ENCODE results near the gene CPSF3.

Gene CPSF3

DNA sequence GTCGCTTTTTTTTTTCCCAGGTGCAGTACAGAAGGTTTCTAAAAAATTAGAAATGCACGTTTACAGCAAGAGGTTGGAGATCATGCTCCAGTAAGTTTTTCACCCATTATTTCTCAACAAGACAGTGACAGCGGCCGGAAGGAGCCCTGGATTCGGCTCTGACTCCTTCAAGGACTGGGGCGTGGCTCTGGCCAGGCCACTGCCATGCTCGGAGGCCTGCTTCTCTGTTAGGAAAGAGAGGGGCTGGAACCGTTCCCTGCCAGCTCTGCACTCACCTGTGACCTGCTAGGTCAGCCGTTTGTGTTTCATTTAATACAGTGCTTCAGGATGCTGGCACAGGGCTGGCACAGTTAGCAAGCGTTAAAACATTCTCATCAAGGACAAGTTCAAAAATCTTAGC lies 44.2 kb downstream of the CPSF3 start:
- TF ChIP-seq, protein P1, sequence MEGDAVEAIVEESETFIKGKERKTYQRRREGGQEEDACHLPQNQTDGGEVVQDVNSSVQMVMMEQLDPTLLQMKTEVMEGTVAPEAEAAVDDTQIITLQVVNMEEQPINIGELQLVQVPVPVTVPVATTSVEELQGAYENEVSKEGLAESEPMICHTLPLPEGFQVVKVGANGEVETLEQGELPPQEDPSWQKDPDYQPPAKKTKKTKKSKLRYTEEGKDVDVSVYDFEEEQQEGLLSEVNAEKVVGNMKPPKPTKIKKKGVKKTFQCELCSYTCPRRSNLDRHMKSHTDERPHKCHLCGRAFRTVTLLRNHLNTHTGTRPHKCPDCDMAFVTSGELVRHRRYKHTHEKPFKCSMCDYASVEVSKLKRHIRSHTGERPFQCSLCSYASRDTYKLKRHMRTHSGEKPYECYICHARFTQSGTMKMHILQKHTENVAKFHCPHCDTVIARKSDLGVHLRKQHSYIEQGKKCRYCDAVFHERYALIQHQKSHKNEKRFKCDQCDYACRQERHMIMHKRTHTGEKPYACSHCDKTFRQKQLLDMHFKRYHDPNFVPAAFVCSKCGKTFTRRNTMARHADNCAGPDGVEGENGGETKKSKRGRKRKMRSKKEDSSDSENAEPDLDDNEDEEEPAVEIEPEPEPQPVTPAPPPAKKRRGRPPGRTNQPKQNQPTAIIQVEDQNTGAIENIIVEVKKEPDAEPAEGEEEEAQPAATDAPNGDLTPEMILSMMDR (IDR thresholded peaks at IDR 0.05; ENCODE audit: control extremely low read depth, extremely low read depth, low read depth, missing control alignments), result no peak
- CTCF ChIA-PET, result no interaction called here
- POLR2A ChIA-PET, result no interaction called here
- no peak for DNase-seq (ENCODE audit: extremely low spot score)

DNA sequence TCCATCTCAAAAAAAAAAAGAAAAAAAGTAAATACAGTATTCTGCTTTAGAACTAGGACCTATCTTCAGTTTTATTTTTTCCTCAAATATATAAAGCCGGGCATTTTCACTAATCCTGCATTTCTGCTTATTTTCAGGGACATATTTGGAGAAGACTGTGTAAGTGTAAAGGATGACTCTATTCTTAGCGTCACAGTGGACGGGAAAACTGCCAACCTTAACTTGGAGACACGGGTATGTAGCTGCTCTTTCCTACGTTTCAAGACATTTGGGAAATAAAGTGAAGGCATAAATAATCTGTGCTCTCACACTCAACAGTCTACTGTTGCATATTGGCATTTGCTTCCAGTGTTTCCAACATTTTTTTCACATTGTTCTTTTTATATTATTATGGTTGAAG lies 47.8 kb downstream of the CPSF3 start:
- DNase-seq (ENCODE audit: extremely low spot score), result no peak
- TF ChIP-seq, protein P1 (IDR thresholded peaks at IDR 0.05; ENCODE audit: control extremely low read depth, extremely low read depth, low read depth, missing control alignments), result no peak
- POLR2A ChIA-PET, result no interaction called here
- CTCF ChIA-PET, result interaction anchor here (1.0 kb wide), 1 partner anchor 9 kb away, joined by 3 read pairs; no protein-coding TSS in a partner anchor

DNA sequence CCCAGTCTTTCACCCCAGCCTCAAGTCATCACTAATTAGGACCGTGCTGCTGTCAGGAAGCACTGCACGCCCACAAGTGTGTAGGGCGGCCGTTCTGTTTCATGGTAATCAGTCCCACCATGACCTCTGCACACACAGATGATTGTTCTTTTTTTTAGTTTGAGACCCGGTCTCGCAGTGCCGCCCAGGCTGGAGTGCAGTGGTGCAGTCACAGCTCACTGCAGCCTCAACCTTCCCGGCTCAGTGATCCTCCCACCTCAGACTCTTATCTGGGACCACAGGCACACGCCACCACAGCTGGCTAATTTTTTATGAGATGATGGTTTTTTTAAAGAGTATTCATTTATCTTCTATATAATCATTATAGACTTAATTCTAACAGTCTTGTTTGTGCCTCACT lies 49.1 kb downstream of the CPSF3 start:
- TF ChIP-seq, protein P1 (IDR thresholded peaks at IDR 0.05; ENCODE audit: control extremely low read depth, extremely low read depth, low read depth, missing control alignments), result no peak
- POLR2A ChIA-PET, result no interaction called here
- DNase-seq (ENCODE audit: extremely low spot score), result no peak
- CTCF ChIA-PET, result interaction anchor here (1.0 kb wide), 1 partner anchor 19 kb away, joined by 3 read pairs; no protein-coding TSS in a partner anchor

DNA sequence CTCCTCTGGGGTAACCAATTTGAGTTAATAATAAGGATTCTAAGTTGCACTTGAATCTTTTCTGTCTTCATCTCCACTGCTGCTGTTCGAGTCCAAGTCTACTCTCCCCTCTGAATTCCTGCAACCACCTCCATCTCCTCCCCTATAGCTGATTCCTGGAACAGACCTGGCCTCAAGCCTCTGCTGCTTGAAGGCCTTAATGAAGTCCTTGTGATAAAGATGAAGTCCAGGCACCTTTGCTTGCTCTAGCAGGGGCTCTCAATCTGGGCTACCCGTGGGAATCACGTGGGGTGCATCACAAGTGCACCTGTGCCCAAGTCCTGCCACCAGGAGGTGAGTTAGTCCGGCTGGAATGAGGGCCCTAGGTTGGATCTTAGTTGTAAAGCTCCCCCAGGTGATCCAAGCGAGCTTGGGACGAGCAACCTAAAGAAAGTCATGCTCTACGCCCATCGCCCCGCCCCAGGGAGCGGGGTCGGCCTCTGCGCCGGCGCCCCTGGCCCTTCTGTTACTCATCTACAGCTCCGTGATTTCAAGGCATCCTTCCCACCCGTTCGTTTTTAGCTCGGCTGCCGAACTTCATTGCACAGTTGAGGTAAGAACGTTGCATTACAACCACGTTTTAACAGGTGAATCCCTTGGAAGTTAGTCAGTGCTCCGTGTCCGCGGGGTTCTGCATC lies 50.0 kb downstream of the CPSF3 start:
- POLR2A ChIA-PET, result interaction anchor here (0.6 to 0.8 kb wide), 2 partner anchors 10 to 330 kb away, joined by 3 read pairs; no protein-coding TSS in a partner anchor
- CTCF ChIA-PET, result interaction anchor here (0.6 to 1.2 kb wide), 4 partner anchors 8 to 82 kb away, joined by 3 read pairs; partner anchors contain the start of gene ADAM17
- TF ChIP-seq, protein P1 (IDR thresholded peaks at IDR 0.05; ENCODE audit: control extremely low read depth, extremely low read depth, low read depth, missing control alignments), result no peak
- no peak for DNase-seq (ENCODE audit: extremely low spot score)

DNA sequence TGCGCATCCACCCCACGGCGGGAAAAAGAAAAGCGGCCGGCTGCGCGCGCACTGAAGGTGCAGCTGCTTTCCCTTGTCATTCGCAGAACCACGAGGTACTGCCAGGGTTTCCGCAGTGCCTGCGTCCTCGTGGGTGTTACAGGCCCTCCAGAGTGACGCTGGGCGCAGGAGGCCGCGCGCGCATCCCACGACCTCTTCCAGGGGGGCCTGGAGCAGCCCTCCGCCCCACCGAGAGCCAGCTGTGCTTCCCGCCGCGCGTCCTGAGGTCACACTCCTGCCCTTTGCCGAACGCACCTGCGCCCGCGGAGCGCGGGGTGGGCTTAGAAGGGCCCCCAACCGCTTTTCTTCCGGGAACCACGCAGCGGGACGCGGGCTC lies 50.5 kb downstream of the CPSF3 start:
- ChIA-PET POLR2A (interaction anchor here (0.8 kb wide), 1 partner anchor 9 kb away, joined by 3 read pairs; no protein-coding TSS in a partner anchor), CTCF (interaction anchor here (0.6 to 1.2 kb wide), 3 partner anchors 7 to 82 kb away, joined by 3 read pairs; partner anchors contain the start of gene ADAM17)
- peak; percentile 53 for DNase-seq (ENCODE audit: extremely low spot score)
- TF ChIP-seq, protein P1 (IDR thresholded peaks at IDR 0.05; ENCODE audit: control extremely low read depth, extremely low read depth, low read depth, missing control alignments), result no peak

DNA sequence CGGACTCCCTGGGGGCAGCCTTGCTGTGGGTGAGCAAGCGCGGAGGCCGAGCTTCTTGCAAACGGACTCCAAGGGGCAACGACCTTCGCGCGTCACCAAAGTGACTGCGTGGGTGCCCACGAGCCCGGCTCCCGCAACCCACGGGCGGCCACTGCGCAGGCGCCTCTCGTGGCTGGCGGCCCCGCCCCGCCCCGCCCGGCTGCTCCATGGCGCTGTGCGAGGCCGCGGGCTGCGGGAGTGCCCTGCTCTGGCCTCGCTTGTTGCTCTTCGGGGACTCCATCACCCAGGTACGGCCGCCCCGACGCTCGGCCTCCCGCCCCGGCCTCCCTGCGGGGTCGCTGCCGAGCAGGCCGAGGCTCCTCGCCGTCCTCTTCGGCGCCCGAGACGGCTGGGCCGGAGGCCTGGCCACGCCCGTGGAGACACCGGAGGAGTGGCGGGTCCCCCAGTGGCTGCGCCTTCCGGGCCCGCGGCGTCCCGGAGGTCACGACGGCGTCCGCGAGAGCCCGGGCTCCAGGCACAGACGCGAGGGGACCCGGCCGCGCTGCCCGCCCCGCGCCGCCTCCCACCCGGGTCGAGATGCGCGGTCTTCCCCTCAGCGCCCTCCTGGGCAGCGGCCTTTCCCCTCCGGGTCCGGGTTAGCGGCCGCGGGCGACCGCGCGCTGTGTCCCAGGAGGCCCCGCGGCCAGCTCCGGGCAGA lies 51.1 kb downstream of the CPSF3 start, which contains the start of gene IAH1:
IAH1 (plus strand) TSS at position 191 of the 697 bp plus-strand sequence; CDS start at position 207, 16 bp downstream.
- peak; percentile 90 for DNase-seq (ENCODE audit: extremely low spot score)
- TF ChIP-seq, protein P1 (IDR thresholded peaks at IDR 0.05; ENCODE audit: control extremely low read depth, extremely low read depth, low read depth, missing control alignments), result no peak
- POLR2A ChIA-PET, result interaction anchor here (0.8 to 1.4 kb wide), 2 partner anchors 9 to 156 kb away, joined by 3 to 5 read pairs; partner anchors contain the start of gene YWHAQ
- CTCF ChIA-PET, result interaction anchor here (0.7 to 1.0 kb wide), 2 partner anchors 10 to 21 kb away, joined by 3 read pairs; no protein-coding TSS in a partner anchor
